HepG2 (cell line): ENCODE results near the gene JUND. TPM values are rescaled to one million over a fixed set of nuclear protein-coding genes. Genes with fewer than 3 reads are reported as not detected.
A peak's percentile ranks its signal among the peaks of the same experiment; 100 is the strongest.

Experiments used
- ATAC-seq: fragments of 200-7000 bp; cut with Tn5 transposase; 3 replicates; pipeline ENCODE4 v1.9.1; 2020; ENCODE audit warnings: mild to moderate bottlenecking, moderate library complexity
- BruUV-seq: library from RNA; stranded (reverse); fragments of 400-500 nt; replicated peaks from 2 replicates; lab custom pipeline; 2021; lab: Mats Ljungman, UMichigan
- CTCF ChIA-PET: fragments of 300-600 bp; formaldehyde crosslinking; extraction: SDS; loops from one replicate; lab custom pipeline; 2021; ENCODE audit warnings: low total read pairs, inconsistent platforms, low intra/inter-chr PET ratio; lab: Yijun Ruan, JAX
- POLR2A ChIA-PET: fragments of 350-600 bp; sonication (Branson Sonifier 250); formaldehyde crosslinking; loops from one replicate; lab custom pipeline; 2020; ENCODE audit warnings: antibody characterized with exemption, inconsistent platforms; lab: Yijun Ruan, JAX
- DNase-seq: peaks from one replicate; pipeline ENCODE4 v3.0.0-alpha.2; 2015; ENCODE audit warnings: low spot score
- FAIRE-seq: peaks from 3 replicates; lab custom pipeline; 2011; peaks lifted over from hg19 to GRCh38; lab: Jason Lieb, UNC
- H2AFZ ChIP-seq: one replicate; pipeline ENCODE4 v1.6.1; 2011; ENCODE audit warnings: low read length, inconsistent platforms
- H3K27ac ChIP-seq: fragments of 300-600 bp; 3 replicates; pipeline ENCODE4 v1.8.0; 2011; ENCODE audit warnings: mixed run types, mild to moderate bottlenecking, mixed read lengths, low read length, inconsistent platforms; ENCODE audit not compliant: insufficient read depth; ENCODE audit errors: extremely low read length
- H3K27me3 ChIP-seq, 2 experiments: fragments of 200-600 bp in 1 of 2; 2 replicates in 1 of 2; 3 replicates in 1 of 2; pipeline versions ENCODE4 v1.6.0 to v1.8.0; 2011; ENCODE audit warnings: low read length in 2 of 2, mild to moderate bottlenecking in 2 of 2, moderate library complexity in 2 of 2, inconsistent platforms in 1 of 2; ENCODE audit not compliant: insufficient read depth in 2 of 2, control insufficient read depth in 1 of 2
- H3K36me3 ChIP-seq, 2 experiments: fragments of 200-600 bp in 1 of 2; replicated peaks in 1 of 2; 2 replicates in 1 of 2; 3 replicates in 1 of 2; pipeline versions ENCODE4 v1.5.1 to v1.8.0; 2011; ENCODE audit warnings: low read length in 2 of 2, inconsistent platforms in 1 of 2; ENCODE audit not compliant: insufficient read depth in 2 of 2, control insufficient read depth in 1 of 2
- H3K4me1 ChIP-seq: 2 replicates; pipeline ENCODE4 v1.5.1; 2012; ENCODE audit warnings: low read length, inconsistent platforms; ENCODE audit not compliant: insufficient read depth
- H3K4me2 ChIP-seq: 2 replicates; pipeline ENCODE4 v1.6.0; 2011; ENCODE audit warnings: low read depth, low read length, inconsistent platforms
- H3K4me3 ChIP-seq, 3 experiments: fragments of 200-600 bp in 1 of 3; sonication (generic), shearing (Covaris generic) in 1 of 3; replicated peaks in 1 of 3; 2 replicates each; pipeline ENCODE4 v1.5.1; 2011 to 2016; ENCODE audit warnings: low read length in 3 of 3, inconsistent platforms in 2 of 3, low read depth in 2 of 3, mild to moderate bottlenecking in 2 of 3, control low read depth in 1 of 3, mixed read lengths in 1 of 3; ENCODE audit not compliant: insufficient read depth in 1 of 3
- H3K79me2 ChIP-seq: one replicate; pipeline ENCODE4 v1.6.1; 2011; ENCODE audit warnings: low read length, inconsistent platforms; ENCODE audit not compliant: insufficient read depth
- H3K9ac ChIP-seq: 2 replicates; pipeline ENCODE4 v1.6.0; 2011; ENCODE audit warnings: mild to moderate bottlenecking, low read depth, low read length, inconsistent platforms; ENCODE audit not compliant: insufficient read depth
- H3K9me3 ChIP-seq: 2 replicates; pipeline ENCODE4 v1.5.1; 2012; ENCODE audit warnings: mild to moderate bottlenecking, low read length
- H4K20me1 ChIP-seq: 2 replicates; pipeline ENCODE4 v1.6.0; 2011; ENCODE audit warnings: inconsistent platforms, mild to moderate bottlenecking, low read length, moderate library complexity; ENCODE audit not compliant: insufficient read depth
- DR1 ChIP-seq: sonication (generic); formaldehyde crosslinking; IDR thresholded peaks from 2 replicates; pipeline ENCODE4 v1.8.0; 2021; ENCODE audit warnings: mild to moderate bottlenecking, missing genetic modification reagents, inconsistent platforms
- ELF3 ChIP-seq: IDR thresholded peaks from 2 replicates; pipeline ENCODE4 v1.6.1; 2016; ENCODE audit warnings: missing genetic modification reagents, missing compliant biosample characterization
- GPN1 ChIP-seq: sonication (generic); formaldehyde crosslinking; IDR thresholded peaks from 2 replicates; pipeline ENCODE4 v1.5.1; 2020; ENCODE audit warnings: missing genetic modification reagents, borderline replicate concordance
- IKZF1 ChIP-seq: fragments of 450-650 bp; IDR thresholded peaks from 2 replicates; pipeline ENCODE4 v1.7.1; 2016
- IRX3 ChIP-seq: sonication (generic); formaldehyde crosslinking; IDR thresholded peaks from 2 replicates; pipeline ENCODE4 v1.8.1; 2023; ENCODE audit warnings: mild to moderate bottlenecking, low read depth, missing genetic modification reagents, borderline replicate concordance
- JDP2 ChIP-seq: sonication (generic); formaldehyde crosslinking; IDR thresholded peaks from 2 replicates; pipeline ENCODE4 v1.8.1; 2022; ENCODE audit warnings: missing genetic modification reagents, borderline replicate concordance
- MXI1 ChIP-seq: IDR thresholded peaks from 3 replicates; pipeline ENCODE4 v1.6.1; 2012; ENCODE audit warnings: low read depth, low read length, inconsistent platforms, borderline replicate concordance
- NAIF1 ChIP-seq: sonication (generic); formaldehyde crosslinking; IDR thresholded peaks from 2 replicates; pipeline ENCODE4 v1.5.0; 2020; ENCODE audit warnings: mild to moderate bottlenecking, missing genetic modification reagents, borderline replicate concordance
- PRPF4 ChIP-seq: fragments of 200-400 bp; formaldehyde crosslinking; IDR thresholded peaks from 2 replicates; pipeline ENCODE4 v1.6.1; 2016; ENCODE audit warnings: low read length, low read depth; ENCODE audit not compliant: poor library complexity, severe bottlenecking
- ZFX ChIP-seq: sonication (generic); formaldehyde crosslinking; IDR thresholded peaks from 2 replicates; pipeline ENCODE4 v1.4.0; 2020; ENCODE audit warnings: mild to moderate bottlenecking, low read depth, missing genetic modification reagents, moderate library complexity
- ZNF317 ChIP-seq: sonication (generic); formaldehyde crosslinking; IDR thresholded peaks from 2 replicates; pipeline ENCODE4 v1.5.0; 2020; ENCODE audit warnings: mild to moderate bottlenecking, missing genetic modification reagents
- ZZZ3 ChIP-seq: sonication (generic); formaldehyde crosslinking; IDR thresholded peaks from 2 replicates; pipeline ENCODE4 v1.4.0; 2020; ENCODE audit warnings: missing genetic modification reagents, mild to moderate bottlenecking, borderline replicate concordance
- WGBS: methylation state at CpG from one replicate; pipeline ENCODE4 v1.1.6; 2017; ENCODE audit warnings: low lambda C conversion rate; 5-methylcytosine and 5-hydroxymethylcytosine counted together
- in situ Hi-C: cut with HindIII; loops from 2 replicates; pipeline ENCODE4 v1.10.0; 2017; ENCODE audit warnings: low pct_unique_long_range_greater_than_20kb; ENCODE audit not compliant: extremely low pct_ligation_motif_present
- intact Hi-C: fragments of 100-400 bp; cut with micrococcal nuclease; formaldehyde crosslinking; loops from one replicate; pipeline ENCODE4 v1.10.0; 2022; ENCODE audit not compliant: unreplicated experiment
- polyA plus RNA-seq, 8 experiments: library from polyadenylated mRNA; depleted of rRNA in 3 of 8; stranded (reverse) in 7 of 8; unstranded in 1 of 8; fragments of >200 nt; fragmentation: Illumina TruSeq in 4 of 8; extraction: Trizol in 4 of 8; gene quantifications; 2 replicates each; pipeline versions ENCODE4 v1.2.1 to v1.2.3, GENCODE V29; 2011 to 2016; ENCODE audit warnings: low read depth in 4 of 8, missing spikeins in 1 of 8, mixed read lengths in 1 of 8; ENCODE audit not compliant: insufficient read depth in 1 of 8
- total RNA-seq, 5 experiments: library from RNA; depleted of rRNA; stranded (reverse); fragments of >200 nt; fragmentation: Illumina TruSeq; extraction: Trizol; gene quantifications; 2 replicates each; pipeline ENCODE4 v1.2.3, GENCODE V29; 2016; ENCODE audit warnings: low read depth in 1 of 5
- TF ChIP-seq, protein P1 (sequence below): sonication (generic); formaldehyde crosslinking; IDR thresholded peaks from 2 replicates; pipeline ENCODE4 v1.4.0; 2020; ENCODE audit warnings: missing genetic modification reagents
- TF ChIP-seq, protein P2 (sequence below): sonication (generic); formaldehyde crosslinking; IDR thresholded peaks from 2 replicates; pipeline ENCODE4 v1.5.0; 2020; ENCODE audit warnings: missing genetic modification reagents
- TF ChIP-seq, protein P3 (sequence below): sonication (generic); formaldehyde crosslinking; IDR thresholded peaks from 2 replicates; pipeline ENCODE4 v1.4.0; 2020; ENCODE audit warnings: mild to moderate bottlenecking, missing genetic modification reagents
- TF ChIP-seq, protein P4 (sequence below): sonication (generic); formaldehyde crosslinking; IDR thresholded peaks from 2 replicates; pipeline ENCODE4 v1.4.0; 2020; ENCODE audit warnings: missing genetic modification reagents
- TF ChIP-seq, protein P5 (sequence below): sonication (generic); formaldehyde crosslinking; IDR thresholded peaks from 2 replicates; pipeline ENCODE4 v1.5.0; 2020; ENCODE audit warnings: mild to moderate bottlenecking, missing genetic modification reagents

The JUND gene
- total and polyA plus RNA-seq, 2 of the 13 experiments (the other 11 are each of a cell fraction or from before 2014, with no cell fraction given) = 41.2 to 59.8 TPM

DNA sequence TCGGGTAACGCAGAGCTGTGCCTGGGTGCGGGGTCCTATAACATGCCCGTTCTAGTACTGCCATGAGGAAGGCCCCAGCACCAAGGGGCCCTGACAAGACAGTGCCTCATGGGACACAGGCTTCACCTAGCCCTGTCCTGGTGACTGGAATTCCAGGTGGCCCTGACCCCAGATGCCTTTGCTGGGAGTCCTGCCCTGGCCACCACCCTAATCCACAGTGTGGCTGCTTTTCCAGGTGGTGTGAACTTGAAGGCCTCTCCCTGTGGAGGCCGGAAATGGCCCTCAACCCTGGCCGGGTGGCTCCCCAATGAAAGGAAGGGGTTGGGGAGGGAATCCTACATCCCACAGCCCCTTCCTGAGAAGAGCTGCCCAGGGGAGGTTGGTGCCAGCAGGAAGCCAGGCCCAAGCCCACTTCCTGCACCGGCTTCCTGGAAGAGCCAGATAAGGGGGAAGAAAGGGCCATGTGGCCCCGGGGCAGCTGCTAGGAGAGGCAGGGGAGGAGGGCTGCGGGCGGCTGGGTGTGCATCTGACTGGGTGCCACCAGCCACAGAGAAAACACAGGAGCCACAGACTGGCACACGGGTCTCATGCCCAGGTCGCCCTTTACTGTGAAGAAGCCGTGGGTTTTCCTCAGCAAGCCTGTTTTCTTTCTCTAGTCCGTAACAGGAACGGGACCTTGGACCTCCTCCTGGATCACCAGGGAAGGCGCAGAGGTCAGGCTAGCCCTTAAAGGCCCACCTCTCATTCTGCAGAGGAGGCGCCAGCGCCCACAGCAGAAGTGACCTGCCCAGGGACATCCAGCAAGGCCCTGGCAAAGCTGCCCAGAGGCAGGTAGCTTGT is 36.8 kb upstream of the JUND start:
- peak overlapping the region; percentile 20 to 60 (median 37); a peak in 5 of 6 replicates for H3K4me3 ChIP-seq
- peak; percentile 56 for FAIRE-seq
- H3K36me3 ChIP-seq = peaks cover 0 to 4% of the 10 kb centered on the region in 2 experiments; a peak in 2 of 5 replicates
- peak overlapping the region; percentile 62 for H3K9ac ChIP-seq
- ATAC-seq = peak; percentile 14
- peaks cover 86% of the 10 kb centered on the region for H3K4me1 ChIP-seq
- H3K9me3 ChIP-seq = no peaks in the 10 kb centered on the region
- BruUV-seq = no TSS peak
- H2AFZ ChIP-seq = no peak overlapping the region
- no peaks in the 10 kb centered on the region for H4K20me1 ChIP-seq
- WGBS = 57% methylated on average over 4 of the region's 18 CpGs
- H3K27ac ChIP-seq = peak overlapping the region; percentile 92
- POLR2A ChIA-PET = interaction anchor here (0.7 to 11.4 kb wide), 11 partner anchors 10 to 103 kb away, joined by 3 to 278 read pairs (median 4); partner anchors contain the start of genes GDF15, IQCN and JUND
- peak; percentile 54 for DNase-seq
- H3K79me2 ChIP-seq = peaks cover 23% of the 10 kb centered on the region
- intact Hi-C loops (loop anchor here (1.0 kb wide), 1 partner anchor 14 kb away; no protein-coding TSS in a partner anchor), in situ Hi-C loops (no loop called here)
- CTCF ChIA-PET = no interaction called here
- H3K27me3 ChIP-seq = no peaks in the 10 kb centered on the region
- peak overlapping the region; percentile 69 for H3K4me2 ChIP-seq
- no peak for TF ChIP-seq PRPF4
- TF ChIP-seq, protein P1, sequence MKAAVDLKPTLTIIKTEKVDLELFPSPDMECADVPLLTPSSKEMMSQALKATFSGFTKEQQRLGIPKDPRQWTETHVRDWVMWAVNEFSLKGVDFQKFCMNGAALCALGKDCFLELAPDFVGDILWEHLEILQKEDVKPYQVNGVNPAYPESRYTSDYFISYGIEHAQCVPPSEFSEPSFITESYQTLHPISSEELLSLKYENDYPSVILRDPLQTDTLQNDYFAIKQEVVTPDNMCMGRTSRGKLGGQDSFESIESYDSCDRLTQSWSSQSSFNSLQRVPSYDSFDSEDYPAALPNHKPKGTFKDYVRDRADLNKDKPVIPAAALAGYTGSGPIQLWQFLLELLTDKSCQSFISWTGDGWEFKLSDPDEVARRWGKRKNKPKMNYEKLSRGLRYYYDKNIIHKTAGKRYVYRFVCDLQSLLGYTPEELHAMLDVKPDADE = no peak
- TF ChIP-seq, protein P2, sequence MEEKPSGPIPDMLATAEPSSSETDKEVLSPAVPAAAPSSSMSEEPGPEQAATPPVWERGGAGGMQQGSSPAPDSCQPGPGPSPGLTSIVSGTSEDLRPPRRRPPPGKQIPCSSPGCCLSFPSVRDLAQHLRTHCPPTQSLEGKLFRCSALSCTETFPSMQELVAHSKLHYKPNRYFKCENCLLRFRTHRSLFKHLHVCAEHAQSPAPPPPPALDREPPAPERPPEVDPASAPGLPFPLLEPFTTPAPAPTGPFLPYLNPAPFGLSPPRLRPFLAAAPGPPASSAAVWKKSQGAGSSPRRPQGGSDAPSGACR (CRISPR knock-in tag) = 0 out of 2 replicates have a peak, but pooled peaks have one; percentile 20
- peak; percentile 83 for TF ChIP-seq ZFX
- no peak for TF ChIP-seq IKZF1
- TF ChIP-seq NAIF1 (CRISPR knock-in tag) = no peak
- TF ChIP-seq GPN1 (CRISPR knock-in tag) = no peak
- TF ChIP-seq, protein P3, sequence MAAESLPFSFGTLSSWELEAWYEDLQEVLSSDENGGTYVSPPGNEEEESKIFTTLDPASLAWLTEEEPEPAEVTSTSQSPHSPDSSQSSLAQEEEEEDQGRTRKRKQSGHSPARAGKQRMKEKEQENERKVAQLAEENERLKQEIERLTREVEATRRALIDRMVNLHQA (CRISPR knock-in tag) = no peak
- TF ChIP-seq MXI1 = no peak; the same call in 2 of the 3 replicates
- TF ChIP-seq, protein P4, sequence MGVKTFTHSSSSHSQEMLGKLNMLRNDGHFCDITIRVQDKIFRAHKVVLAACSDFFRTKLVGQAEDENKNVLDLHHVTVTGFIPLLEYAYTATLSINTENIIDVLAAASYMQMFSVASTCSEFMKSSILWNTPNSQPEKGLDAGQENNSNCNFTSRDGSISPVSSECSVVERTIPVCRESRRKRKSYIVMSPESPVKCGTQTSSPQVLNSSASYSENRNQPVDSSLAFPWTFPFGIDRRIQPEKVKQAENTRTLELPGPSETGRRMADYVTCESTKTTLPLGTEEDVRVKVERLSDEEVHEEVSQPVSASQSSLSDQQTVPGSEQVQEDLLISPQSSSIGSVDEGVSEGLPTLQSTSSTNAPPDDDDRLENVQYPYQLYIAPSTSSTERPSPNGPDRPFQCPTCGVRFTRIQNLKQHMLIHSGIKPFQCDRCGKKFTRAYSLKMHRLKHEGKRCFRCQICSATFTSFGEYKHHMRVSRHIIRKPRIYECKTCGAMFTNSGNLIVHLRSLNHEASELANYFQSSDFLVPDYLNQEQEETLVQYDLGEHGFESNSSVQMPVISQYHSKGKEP (CRISPR knock-in tag) = no peak
- no peak for TF ChIP-seq ZZZ3 (CRISPR knock-in tag)
- peak; percentile 80 for TF ChIP-seq ELF3
- TF ChIP-seq ZNF317 (CRISPR knock-in tag) = no peak
- TF ChIP-seq, protein P5, sequence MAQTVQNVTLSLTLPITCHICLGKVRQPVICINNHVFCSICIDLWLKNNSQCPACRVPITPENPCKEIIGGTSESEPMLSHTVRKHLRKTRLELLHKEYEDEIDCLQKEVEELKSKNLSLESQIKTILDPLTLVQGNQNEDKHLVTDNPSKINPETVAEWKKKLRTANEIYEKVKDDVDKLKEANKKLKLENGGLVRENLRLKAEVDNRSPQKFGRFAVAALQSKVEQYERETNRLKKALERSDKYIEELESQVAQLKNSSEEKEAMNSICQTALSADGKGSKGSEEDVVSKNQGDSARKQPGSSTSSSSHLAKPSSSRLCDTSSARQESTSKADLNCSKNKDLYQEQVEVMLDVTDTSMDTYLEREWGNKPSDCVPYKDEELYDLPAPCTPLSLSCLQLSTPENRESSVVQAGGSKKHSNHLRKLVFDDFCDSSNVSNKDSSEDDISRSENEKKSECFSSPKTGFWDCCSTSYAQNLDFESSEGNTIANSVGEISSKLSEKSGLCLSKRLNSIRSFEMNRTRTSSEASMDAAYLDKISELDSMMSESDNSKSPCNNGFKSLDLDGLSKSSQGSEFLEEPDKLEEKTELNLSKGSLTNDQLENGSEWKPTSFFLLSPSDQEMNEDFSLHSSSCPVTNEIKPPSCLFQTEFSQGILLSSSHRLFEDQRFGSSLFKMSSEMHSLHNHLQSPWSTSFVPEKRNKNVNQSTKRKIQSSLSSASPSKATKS (CRISPR knock-in tag) = no peak
- no peak for TF ChIP-seq JDP2
- no peak for TF ChIP-seq DR1 (CRISPR knock-in tag)
- TF ChIP-seq IRX3 (CRISPR knock-in tag) = no peak
